ENCODE results near the gene C10orf95.

- no peak for TF ChIP-seq CTCF (IDR thresholded peaks at IDR 0.05; ENCODE audit: insufficient read depth, low read depth, low read length)
- no peak for TF ChIP-seq EZH2 (IDR thresholded peaks at IDR 0.05; ENCODE audit: insufficient read depth, low read length)
Measured at GRCh38 chr10:102411341-102412255, 39.7 kb downstream of the C10orf95 start.
